A204.1 (cell line): Measurements from ENCODE around the gene OGFR.
"Not testable (repeated sequence)": the region's sequence is repeated elsewhere in the genome, so short reads cannot be mapped to it uniquely, and the experiment has no call there.

ENCODE experiments used
- FAIRE-seq: peaks from 2 replicates; lab custom pipeline; 2012; peaks lifted over from hg19 to GRCh38; lab: Jason Lieb, UNC

The OGFR gene

DNA sequence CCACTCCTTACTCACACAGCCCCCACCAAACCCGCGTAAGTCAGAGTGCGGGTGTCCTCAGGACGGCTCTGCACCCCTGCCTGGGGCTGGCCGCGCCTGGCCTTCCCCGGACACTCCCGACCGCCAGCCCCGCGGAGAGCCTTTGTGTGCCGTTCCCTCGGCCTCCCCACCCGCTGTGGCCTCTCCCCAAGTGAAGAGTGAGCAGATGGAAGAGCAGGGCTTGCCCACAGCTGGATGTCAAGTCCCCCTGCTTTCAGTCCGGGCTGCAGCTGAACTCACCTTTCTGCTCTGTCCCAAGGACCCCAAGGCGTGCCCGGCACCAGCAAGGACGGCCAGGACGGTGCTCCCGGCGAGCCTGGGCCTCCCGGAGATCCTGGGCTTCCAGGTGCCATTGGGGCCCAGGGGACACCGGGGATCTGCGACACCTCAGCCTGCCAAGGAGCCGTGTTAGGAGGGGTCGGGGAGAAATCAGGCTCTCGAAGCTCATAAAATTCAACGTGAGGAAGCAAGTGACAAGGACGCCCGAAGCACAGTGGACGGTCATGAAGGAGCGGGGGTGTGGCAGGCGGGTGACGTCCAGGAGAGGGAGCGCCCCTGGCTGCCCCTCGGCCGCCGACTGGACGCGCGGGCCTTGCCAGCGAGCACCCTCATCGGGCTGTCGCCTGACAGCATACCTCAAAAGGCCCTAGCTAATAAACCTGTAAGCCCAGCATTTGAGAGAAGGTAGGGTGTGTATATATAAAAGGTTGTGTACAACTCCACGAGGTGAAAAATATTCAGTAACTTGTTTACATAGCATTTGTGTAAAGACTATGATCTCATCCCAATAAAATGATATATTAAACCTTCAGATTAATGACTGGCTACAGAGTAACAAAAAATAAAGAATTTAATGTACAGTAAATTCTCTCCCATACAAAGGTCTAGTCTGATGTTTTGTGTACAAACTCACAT is 35.9 kb downstream of the OGFR start:
- no peak for FAIRE-seq

GRCh38 chr20:62841705-62842212 is 37.1 kb downstream of the OGFR start:
- no peak for FAIRE-seq

DNA sequence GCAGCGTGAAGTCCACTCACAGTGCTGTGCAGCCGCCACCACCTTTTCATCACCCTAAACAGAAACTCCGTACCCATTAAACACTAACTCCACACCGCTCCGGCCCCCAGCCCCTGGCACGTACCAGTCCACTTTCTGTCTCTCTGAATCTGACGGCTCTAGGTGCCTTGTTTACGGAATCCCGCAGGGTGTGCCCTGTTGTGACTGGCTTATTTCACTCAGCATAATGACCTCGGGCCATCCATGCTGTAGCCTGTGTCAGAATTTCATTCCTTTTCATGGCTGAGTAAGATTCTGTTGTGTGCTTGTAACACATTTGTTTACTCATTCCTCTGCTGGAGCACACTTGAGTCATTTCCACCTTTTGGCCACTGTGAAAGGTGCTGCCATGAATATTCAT is 39.0 kb downstream of the OGFR start:
- FAIRE-seq = no peak

- no peak for FAIRE-seq
These were observed 39.5 kb downstream of the OGFR start for GRCh38 chr20:62844182-62844581.

DNA sequence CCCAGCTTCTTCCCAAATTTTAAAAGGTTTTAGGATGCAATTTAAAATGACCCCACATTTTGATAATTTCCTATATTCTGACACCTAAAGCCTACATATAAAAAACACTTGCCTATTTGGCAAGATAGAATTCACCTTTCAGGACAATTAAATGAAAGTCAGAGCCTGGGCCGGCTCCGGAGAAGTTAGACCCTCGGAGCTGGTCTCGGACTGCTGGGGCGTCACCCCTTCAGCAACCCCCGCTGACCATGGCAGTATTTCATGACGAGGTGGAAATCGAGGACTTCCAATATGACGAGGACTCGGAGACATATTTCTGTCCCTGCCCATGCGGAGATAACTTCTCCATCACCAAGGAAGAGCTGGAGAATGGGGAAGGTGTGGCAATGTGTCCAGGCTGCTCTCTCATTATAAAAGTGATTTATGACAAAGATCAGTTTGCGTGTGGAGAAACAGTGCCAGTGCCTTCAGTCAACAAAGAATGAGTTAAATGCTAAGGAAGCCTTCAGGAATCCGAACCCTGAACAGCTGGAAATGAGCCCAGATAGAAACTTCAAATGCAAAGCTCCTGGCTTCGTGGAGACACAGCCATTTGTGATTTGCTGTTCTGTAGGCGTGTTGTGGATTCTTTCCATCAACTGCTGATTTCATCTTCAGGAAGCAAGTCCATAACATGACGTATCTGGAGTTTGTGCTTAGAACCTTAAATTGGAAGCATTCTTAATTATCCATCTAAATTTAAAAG is 41.0 kb downstream of the OGFR start:
- FAIRE-seq = no peak

DNA sequence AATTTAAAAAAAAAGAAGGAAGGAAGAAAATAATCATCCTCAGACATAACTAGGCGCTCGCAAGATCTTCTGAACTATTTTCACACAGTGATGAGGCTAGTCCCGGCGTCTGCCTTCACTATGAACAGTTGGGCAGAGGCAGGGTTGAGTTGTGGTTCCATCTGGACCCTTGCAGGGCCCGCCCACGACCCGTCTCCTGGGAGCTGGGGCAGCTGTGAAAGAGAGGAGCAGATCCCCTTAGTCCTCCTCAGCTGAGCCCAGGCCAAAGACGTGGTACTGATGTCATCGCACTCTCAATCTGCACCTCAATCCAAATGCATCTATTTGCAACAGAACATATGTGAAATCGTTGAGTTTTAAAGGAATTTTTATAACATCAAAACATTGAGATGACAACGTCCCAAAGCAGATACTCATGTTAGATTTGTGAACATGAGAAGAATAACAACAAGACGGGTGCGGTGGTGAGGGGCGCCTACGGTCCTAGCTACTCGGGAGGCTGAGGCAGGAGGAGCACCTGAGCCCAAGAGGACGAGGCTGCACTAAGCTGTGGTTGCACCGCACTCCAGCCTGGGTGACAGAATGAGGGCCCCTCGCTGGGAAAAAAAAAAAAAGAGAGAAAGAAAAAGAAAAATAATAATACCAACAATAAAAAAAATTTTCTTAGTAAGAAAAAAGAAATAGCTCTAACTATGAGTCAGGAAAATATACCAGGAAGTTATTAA is 41.7 kb downstream of the OGFR start:
- FAIRE-seq = no peak

DNA sequence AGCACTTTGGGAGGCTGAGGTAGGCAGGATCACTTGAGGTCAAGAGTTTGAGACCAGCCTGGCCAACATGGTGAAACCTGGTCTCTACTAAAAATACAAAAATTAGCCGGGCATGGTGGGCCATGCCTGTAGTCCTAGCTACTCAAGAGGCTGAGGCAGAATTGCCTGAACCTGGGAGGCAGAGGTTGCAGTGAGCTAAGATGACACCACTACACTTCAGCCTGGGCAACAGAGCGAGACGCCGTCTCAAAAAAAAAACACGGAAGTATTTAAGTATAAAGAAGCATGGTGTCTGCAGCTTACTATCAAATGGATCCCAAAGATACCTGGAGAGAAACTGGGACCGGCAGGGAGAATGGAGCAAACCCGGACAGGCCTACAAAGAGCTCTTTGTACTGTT is 44.3 kb downstream of the OGFR start:
- not testable (repeated sequence) for FAIRE-seq

DNA sequence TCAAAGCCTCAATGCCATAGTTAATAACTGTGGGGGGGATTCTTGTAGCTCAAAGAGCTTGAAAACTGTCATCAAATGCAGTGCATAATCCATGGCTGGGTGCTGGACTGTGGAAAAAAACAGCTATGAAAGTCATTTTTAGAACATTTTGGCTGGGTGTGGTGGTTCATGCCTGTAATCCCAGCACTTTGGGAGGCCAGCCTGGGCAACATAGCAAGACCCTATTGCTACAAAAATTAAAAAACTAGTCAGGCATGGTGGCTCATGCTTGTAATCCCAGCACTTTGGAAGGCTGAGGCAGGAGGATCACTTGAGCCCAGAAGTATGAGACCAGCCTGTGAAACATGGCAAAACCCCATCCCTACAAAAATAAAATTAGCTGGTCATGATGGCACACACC is 44.8 kb downstream of the OGFR start:
- no peak for FAIRE-seq

- no peak for FAIRE-seq
These were observed 45.8 kb downstream of the OGFR start for GRCh38 chr20:62850333-62850974.

- no peak for FAIRE-seq
These were observed 47.6 kb downstream of the OGFR start for GRCh38 chr20:62852196-62852595.

- FAIRE-seq = no peak
These were observed 48.2 kb downstream of the OGFR start for GRCh38 chr20:62852841-62853240.

DNA sequence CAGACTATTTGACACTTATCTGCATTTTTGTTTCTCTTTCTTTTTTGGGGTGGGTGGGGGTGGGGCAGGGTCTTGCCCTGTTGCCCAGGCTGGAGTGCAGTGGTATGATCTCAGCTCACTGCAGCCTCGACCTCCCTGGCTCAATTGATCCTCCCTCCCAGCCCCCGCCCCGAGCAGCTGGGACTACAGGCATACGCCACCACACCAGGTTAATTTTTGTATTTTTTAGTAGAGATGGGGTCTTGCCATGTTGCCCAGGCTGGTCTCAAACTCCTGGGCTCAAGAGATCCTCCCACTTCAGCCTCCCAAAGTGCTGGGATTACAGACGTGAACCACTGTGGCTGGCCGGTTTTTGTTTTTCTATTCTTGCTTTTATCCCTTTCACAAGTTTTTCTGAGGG is 48.7 kb downstream of the OGFR start:
- FAIRE-seq = not testable (repeated sequence)

DNA sequence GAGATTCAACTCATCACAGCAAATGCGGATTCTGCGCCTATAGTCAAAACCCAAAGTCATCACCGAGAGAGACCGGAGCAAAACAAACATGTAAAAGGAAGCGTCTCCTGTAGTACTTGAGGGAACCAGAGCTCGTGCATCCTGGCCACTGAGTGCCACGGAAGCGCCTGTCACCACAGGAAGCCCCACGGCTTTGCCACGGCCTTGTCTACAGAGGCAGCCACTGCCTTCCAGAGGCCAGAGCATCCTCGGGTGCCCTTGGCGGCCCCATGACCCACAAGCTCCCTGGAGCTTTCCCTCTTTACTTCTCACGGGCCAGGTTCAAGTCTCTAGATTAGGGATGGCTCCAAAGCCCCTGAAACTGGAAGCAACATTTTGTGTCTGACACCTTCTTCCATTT is 49.5 kb downstream of the OGFR start:
- no peak for FAIRE-seq

- no peak for FAIRE-seq
These were observed 50.5 kb downstream of the OGFR start for GRCh38 chr20:62855120-62855519.

DNA sequence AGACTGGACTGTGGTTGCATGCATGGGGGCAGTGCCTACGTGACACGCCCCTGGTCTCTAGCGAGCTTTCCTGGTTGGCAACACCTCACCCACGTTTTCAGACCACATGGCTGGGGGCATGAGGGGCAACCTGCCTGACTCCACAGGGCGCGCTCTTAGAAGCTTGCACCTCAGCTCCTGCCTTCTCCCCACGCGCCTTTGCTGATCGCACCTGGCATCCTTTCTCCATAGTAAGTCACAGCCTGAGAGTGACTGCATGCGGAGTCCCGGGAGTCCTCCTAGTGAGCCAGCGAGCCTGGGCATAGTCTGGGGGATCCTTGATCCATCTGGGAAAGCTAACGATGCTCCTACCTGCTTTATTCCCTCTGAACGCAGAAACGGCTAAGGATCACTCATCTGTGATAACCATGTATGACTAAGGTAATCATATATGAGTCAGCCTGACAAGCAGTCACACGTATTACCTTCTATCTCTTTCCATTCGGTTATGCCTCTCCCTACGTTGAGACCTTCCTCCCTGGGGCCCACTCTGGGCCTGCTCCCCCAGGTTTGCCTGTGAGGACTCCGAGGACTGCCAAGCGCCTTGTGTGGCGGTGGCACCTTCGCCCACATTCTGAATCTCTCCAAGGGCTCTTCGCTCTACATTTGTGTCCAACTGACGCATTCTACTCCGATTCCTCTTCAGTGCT is 52.4 kb downstream of the OGFR start:
- no peak for FAIRE-seq

DNA sequence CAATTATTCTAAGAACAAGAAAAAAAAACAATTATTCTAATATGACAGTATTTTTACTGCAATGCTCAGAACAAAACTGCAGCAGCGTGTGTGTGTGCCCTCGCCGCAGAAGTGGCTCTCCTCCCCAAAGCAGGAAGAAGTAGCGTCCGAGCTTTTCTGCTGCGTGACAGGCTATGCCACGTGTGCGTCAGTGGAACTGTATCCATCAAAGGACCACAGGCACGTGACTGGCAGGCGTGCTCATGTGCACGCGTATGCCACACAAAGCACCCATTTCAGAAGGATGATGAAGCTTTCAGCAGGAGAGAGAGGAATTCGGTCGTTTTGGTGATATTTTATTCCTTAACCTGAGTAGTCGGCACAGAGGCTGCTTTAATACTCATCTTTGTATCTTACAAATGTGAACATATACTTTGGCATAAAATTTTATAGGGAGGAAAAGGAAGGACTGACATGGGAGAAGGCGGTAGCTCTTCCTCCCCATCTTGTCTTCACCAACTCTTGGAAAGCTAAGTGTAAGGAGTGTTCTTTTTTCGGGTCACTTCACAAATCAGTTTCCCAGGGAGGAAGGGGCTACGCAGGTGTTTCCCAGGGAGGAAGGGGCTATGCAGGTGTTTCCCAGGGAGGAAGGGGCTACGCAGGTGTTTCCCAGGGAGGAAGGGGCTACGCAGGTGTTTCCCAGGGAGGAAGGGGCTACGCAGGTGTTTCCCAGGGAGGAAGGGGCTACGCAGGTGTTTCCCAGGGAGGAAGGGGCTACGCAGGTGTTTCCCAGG is 53.6 kb downstream of the OGFR start:
- no peak for FAIRE-seq

DNA sequence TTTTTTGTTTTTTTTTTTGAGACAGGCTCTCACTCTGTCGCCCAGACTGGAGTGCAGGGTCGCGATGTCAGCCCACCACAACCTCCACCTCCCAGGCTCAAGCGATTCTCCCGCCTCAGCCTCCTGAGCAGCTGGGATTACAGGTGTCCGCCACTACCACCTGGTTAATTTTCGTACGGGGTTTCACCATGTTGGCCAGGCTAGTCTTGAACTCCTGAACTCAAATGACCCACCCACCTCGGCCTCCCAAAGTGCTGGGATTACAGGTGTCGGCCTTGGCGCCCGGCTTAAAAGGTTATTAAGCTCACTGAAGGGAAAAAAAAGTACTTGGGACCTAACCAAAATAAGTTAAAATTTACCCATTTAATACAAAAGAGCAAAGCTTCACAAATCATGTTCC is 55.1 kb downstream of the OGFR start:
- no peak for FAIRE-seq

DNA sequence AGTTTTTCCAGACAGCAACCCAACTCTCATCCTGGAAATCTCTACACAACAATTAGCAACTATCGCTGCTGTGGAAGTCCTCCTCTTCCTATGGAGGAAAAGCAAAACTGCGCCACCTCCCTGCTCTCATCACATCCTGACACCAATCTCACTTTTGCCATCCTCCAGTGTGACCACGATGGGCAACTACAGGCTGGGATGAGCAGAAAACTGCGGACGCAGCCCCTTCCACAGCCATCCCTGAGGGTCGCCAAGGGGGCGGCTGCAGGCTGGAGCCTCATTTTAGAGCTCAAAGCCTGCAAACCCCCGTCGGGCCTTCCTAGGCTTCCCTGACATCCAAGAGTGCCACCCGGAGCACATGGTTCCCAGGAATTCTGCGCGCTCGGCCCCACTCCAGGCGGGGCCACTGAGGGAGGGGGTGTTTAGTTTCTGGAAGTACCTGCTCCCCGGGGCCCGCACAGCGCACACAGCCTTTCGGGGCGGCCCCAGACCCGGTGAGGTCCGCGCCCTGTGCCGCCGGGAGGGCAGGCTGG is 55.8 kb downstream of the OGFR start:
- no peak for FAIRE-seq

- no peak for FAIRE-seq
These were observed 56.5 kb downstream of the OGFR start for GRCh38 chr20:62860924-62861691.
